Fibroblast of lung (primary cell): ENCODE data around the gene TEX29. TPM values are rescaled to one million over a fixed set of nuclear protein-coding genes. Genes with fewer than 3 reads are reported as not detected.

Source experiments
- DNase-seq, 2 donors: peaks; one replicate each; pipeline versions ENCODE4 v3.0.0 to v3.0.0-alpha.2; 2010; ENCODE audit warnings: low read depth in 2 of 2
- H2AFZ ChIP-seq: 2 replicates; pipeline ENCODE4 v1.5.1; 2012; ENCODE audit warnings: low read length, control low read depth, inconsistent platforms
- H3K27ac ChIP-seq: 2 replicates; pipeline ENCODE4 v1.5.1; 2011; ENCODE audit warnings: low read length, control low read depth; ENCODE audit not compliant: insufficient read depth
- H3K27me3 ChIP-seq: 2 replicates; pipeline ENCODE4 v1.5.1; 2011; ENCODE audit warnings: mild to moderate bottlenecking, low read length; ENCODE audit not compliant: control insufficient read depth, insufficient read depth
- H3K36me3 ChIP-seq: 2 replicates; pipeline ENCODE4 v1.5.1; 2011; ENCODE audit warnings: low read length; ENCODE audit not compliant: control insufficient read depth, insufficient read depth
- H3K4me1 ChIP-seq: 2 replicates; pipeline ENCODE4 v1.5.1; 2011; ENCODE audit warnings: low read length; ENCODE audit not compliant: control insufficient read depth, insufficient read depth; ENCODE audit errors: extremely low read depth
- H3K4me2 ChIP-seq: 2 replicates; pipeline ENCODE4 v1.5.1; 2011; ENCODE audit warnings: low read length, control low read depth; ENCODE audit not compliant: insufficient read depth; ENCODE audit errors: extremely low read depth
- H3K4me3 ChIP-seq, 4 experiments: fragments of 200-600 bp in 1 of 4; sonication (generic) in 1 of 4; replicated peaks in 1 of 4; 2 replicates each; pipeline ENCODE4 v1.5.1; 2011 to 2016; ENCODE audit warnings: low read length in 4 of 4, low read depth in 3 of 4, mild to moderate bottlenecking in 3 of 4, control low read depth in 2 of 4, inconsistent platforms in 1 of 4, mixed read lengths in 1 of 4; ENCODE audit not compliant: insufficient read depth in 1 of 4; ENCODE audit errors: control extremely low read depth in 1 of 4
- H3K79me2 ChIP-seq: 2 replicates; pipeline ENCODE4 v1.5.1; 2012; ENCODE audit warnings: mild to moderate bottlenecking, low read length, inconsistent platforms; ENCODE audit not compliant: control insufficient read depth, insufficient read depth
- H3K9ac ChIP-seq: 2 replicates; pipeline ENCODE4 v1.5.1; 2011; ENCODE audit warnings: mild to moderate bottlenecking, low read length, control low read depth; ENCODE audit not compliant: insufficient read depth
- H3K9me3 ChIP-seq: 2 replicates; pipeline ENCODE4 v1.5.1; 2012; ENCODE audit warnings: low read depth, low read length; ENCODE audit not compliant: control insufficient read depth, insufficient read depth
- H4K20me1 ChIP-seq: 2 replicates; pipeline ENCODE4 v1.5.1; 2011; ENCODE audit warnings: low read length; ENCODE audit not compliant: control insufficient read depth, insufficient read depth; ENCODE audit errors: extremely low read depth
- CTCF ChIP-seq, 2 donors: IDR thresholded peaks in 1 of 2; conservative IDR thresholded peaks in 1 of 2; 1 replicate in 1 of 2; 2 replicates in 1 of 2; pipeline ENCODE4 v1.5.1; 2011 to 2012; ENCODE audit warnings: low read length in 2 of 2, control low read depth in 1 of 2, inconsistent platforms in 1 of 2, low read depth in 1 of 2, mild to moderate bottlenecking in 1 of 2
- EZH2 ChIP-seq: IDR thresholded peaks from 2 replicates; pipeline ENCODE4 v1.5.1; 2012; ENCODE audit warnings: low read length, control low read depth, mild to moderate bottlenecking; ENCODE audit errors: missing control alignments
- polyA plus RNA-seq, 2 donors: library from polyadenylated mRNA; depleted of rRNA in 1 of 2; stranded (reverse) in 1 of 2; unstranded in 1 of 2; fragments of >200 nt; gene quantifications; 2 replicates each; pipeline ENCODE4 v1.2.1, GENCODE V29; 2011 to 2012; ENCODE audit warnings: missing spikeins in 1 of 2
- total RNA-seq: library from RNA; depleted of rRNA; stranded (reverse); fragments of >200 nt; gene quantifications from 2 replicates; pipeline ENCODE4 v1.2.1, GENCODE V29; 2014

The TEX29 gene
- total and polyA plus RNA-seq, 2 donors (not counting 1 experiment from before 2014, with no cell fraction given), result 0.66 to 1.7 TPM

GRCh38 chr13:111363591-111363990 is 43.1 kb downstream of the TEX29 start:
- Histone ChIP-seq H4K20me1 (no peaks in the 10 kb centered on the region), H3K4me2 (no peak overlapping the region), H3K36me3 (no peaks in the 10 kb centered on the region), H3K79me2 (no peaks in the 10 kb centered on the region), H2AFZ (no peak overlapping the region), H3K4me3 (no peak overlapping the region), H3K9ac (no peak overlapping the region), H3K27ac (no peak overlapping the region), H3K9me3 (no peaks in the 10 kb centered on the region), H3K4me1 (no peaks in the 10 kb centered on the region), H3K27me3 (no peaks in the 10 kb centered on the region)
- TF ChIP-seq EZH2 (no peak), CTCF (conservative IDR thresholded peaks at IDR 0.05 in 1 of 2, IDR thresholded peaks at IDR 0.05 in 1 of 2; ENCODE audit: low read depth in 1 of 2, low read length in 2 of 2) (no peak)
- DNase-seq, result no peak

- no peak overlapping the region for H3K4me2 ChIP-seq
- no peaks in the 10 kb centered on the region for H3K4me1 ChIP-seq
- no peaks in the 10 kb centered on the region for H3K9me3 ChIP-seq
- no peak overlapping the region for H3K9ac ChIP-seq
- H3K27ac ChIP-seq, result no peak overlapping the region
- no peak for TF ChIP-seq CTCF (conservative IDR thresholded peaks at IDR 0.05 in 1 of 2, IDR thresholded peaks at IDR 0.05 in 1 of 2; ENCODE audit: low read depth in 1 of 2, low read length in 2 of 2)
- TF ChIP-seq EZH2, result no peak
- H3K79me2 ChIP-seq, result no peaks in the 10 kb centered on the region
- no peaks in the 10 kb centered on the region for H3K27me3 ChIP-seq
- no peak overlapping the region for H2AFZ ChIP-seq
- no peak for DNase-seq
- H4K20me1 ChIP-seq, result no peaks in the 10 kb centered on the region
- no peaks in the 10 kb centered on the region for H3K36me3 ChIP-seq
- no peak overlapping the region for H3K4me3 ChIP-seq
These were observed 44.9 kb downstream of the TEX29 start for GRCh38 chr13:111365149-111366005.

- Histone ChIP-seq H2AFZ (no peak overlapping the region), H3K9ac (no peak overlapping the region), H3K4me2 (no peak overlapping the region), H3K27ac (no peak overlapping the region), H4K20me1 (no peaks in the 10 kb centered on the region), H3K9me3 (no peaks in the 10 kb centered on the region), H3K27me3 (no peaks in the 10 kb centered on the region), H3K4me1 (no peaks in the 10 kb centered on the region), H3K36me3 (no peaks in the 10 kb centered on the region), H3K4me3 (no peak overlapping the region), H3K79me2 (no peaks in the 10 kb centered on the region)
- TF ChIP-seq EZH2, result no peak
- TF ChIP-seq CTCF (conservative IDR thresholded peaks at IDR 0.05 in 1 of 2, IDR thresholded peaks at IDR 0.05 in 1 of 2; ENCODE audit: low read depth in 1 of 2, low read length in 2 of 2), result no peak
- DNase-seq, result no peak
These were observed 46.9 kb downstream of the TEX29 start for GRCh38 chr13:111367340-111367739.
